Cardiac muscle cell (in vitro differentiated cells and primary cell): ENCODE measurements around the gene MACROD2. TPM values are rescaled to one million over a fixed set of nuclear protein-coding genes. Genes with fewer than 3 reads are reported as not detected.

Experiments
- DNase-seq, 2 donors: peaks; one replicate each; pipeline versions ENCODE4 v3.0.0 to v3.0.0-alpha.2; 2010 to 2017; ENCODE audit warnings: low read depth in 1 of 2, low spot score in 1 of 2
- H3K27ac ChIP-seq: fragments of 200-600 bp; sonication (generic); 2 replicates; pipeline ENCODE4 v1.5.1; 2016
- H3K27me3 ChIP-seq: fragments of 200-600 bp; sonication (generic); 2 replicates; pipeline ENCODE4 v1.6.0; 2016; ENCODE audit warnings: control low read depth
- H3K36me3 ChIP-seq: fragments of 200-600 bp; sonication (generic); 2 replicates; pipeline ENCODE4 v1.5.1; 2016; ENCODE audit warnings: control low read depth
- H3K4me1 ChIP-seq: fragments of 200-600 bp; sonication (generic); 2 replicates; pipeline ENCODE4 v1.8.1; 2017; ENCODE audit warnings: low read depth, mild to moderate bottlenecking, mixed run types
- H3K4me3 ChIP-seq: fragments of 200-600 bp; sonication (generic); 2 replicates; pipeline ENCODE4 v1.5.1; 2016; ENCODE audit warnings: mild to moderate bottlenecking
- H3K9me3 ChIP-seq: fragments of 200-600 bp; sonication (generic); 2 replicates; pipeline ENCODE4 v1.5.1; 2017; ENCODE audit warnings: low read depth, mild to moderate bottlenecking, control low read depth
- CTCF ChIP-seq: IDR thresholded peaks from 2 replicates; pipeline ENCODE4 v1.5.1; 2012; ENCODE audit warnings: low read depth, mild to moderate bottlenecking, low read length
- polyA plus RNA-seq: library from polyadenylated mRNA; unstranded; fragments of >200 nt; fragmentation: Nextera tagmentation; extraction: Ambion mirVana; gene quantifications from 2 replicates; pipeline ENCODE4 v1.2.1, GENCODE V29; 2016
- total RNA-seq: library from RNA; depleted of rRNA; stranded (reverse); fragments of >200 nt; gene quantifications from 2 replicates; pipeline ENCODE4 v1.2.3, GENCODE V29; 2016

Gene MACROD2
- total and polyA plus RNA-seq, 2 experiments from 2014 or later = 9.3 to 14.4 TPM

GRCh38 chr20:14342918-14343317, 347.6 kb downstream of the MACROD2 start:
- Histone ChIP-seq H3K36me3 (no peaks in the 10 kb centered on the region), H3K9me3 (no peaks in the 10 kb centered on the region), H3K27ac (no peak overlapping the region), H3K27me3 (no peaks in the 10 kb centered on the region), H3K4me1 (peaks cover 9% of the 10 kb centered on the region), H3K4me3 (no peak overlapping the region)
- DNase-seq = peak in 1 of 2 donors; percentile 23
- no peak for TF ChIP-seq CTCF

- no peak for DNase-seq
- Histone ChIP-seq H3K27ac (no peak overlapping the region), H3K4me3 (no peak overlapping the region)
Measured at GRCh38 chr20:14343491-14344065, 348.3 kb downstream of the MACROD2 start.

GRCh38 chr20:14344746-14345145, 349.4 kb downstream of the MACROD2 start:
- no peak for TF ChIP-seq CTCF
- Histone ChIP-seq H3K9me3 (no peaks in the 10 kb centered on the region), H3K4me3 (no peak overlapping the region), H3K36me3 (no peaks in the 10 kb centered on the region), H3K27ac (no peak overlapping the region), H3K4me1 (peaks cover 9% of the 10 kb centered on the region), H3K27me3 (no peaks in the 10 kb centered on the region)
- no peak for DNase-seq

More at GRCh38 chr20:14343491-14344065, 348.3 kb downstream of the MACROD2 start:
- no peaks in the 10 kb centered on the region for H3K9me3 ChIP-seq
- peaks cover 9% of the 10 kb centered on the region for H3K4me1 ChIP-seq
- no peak for TF ChIP-seq CTCF
- no peaks in the 10 kb centered on the region for H3K27me3 ChIP-seq
- H3K36me3 ChIP-seq = no peaks in the 10 kb centered on the region

GRCh38 chr20:14355791-14356190, 360.5 kb downstream of the MACROD2 start:
- Histone ChIP-seq H3K36me3 (no peaks in the 10 kb centered on the region), H3K9me3 (no peaks in the 10 kb centered on the region), H3K4me3 (no peak overlapping the region), H3K27ac (no peak overlapping the region), H3K27me3 (no peaks in the 10 kb centered on the region), H3K4me1 (no peaks in the 10 kb centered on the region)
- no peak for DNase-seq
- no peak for TF ChIP-seq CTCF

- no peaks in the 10 kb centered on the region for H3K36me3 ChIP-seq
- H3K4me1 ChIP-seq = no peaks in the 10 kb centered on the region
- no peak overlapping the region for H3K4me3 ChIP-seq
- H3K27me3 ChIP-seq = no peaks in the 10 kb centered on the region
- no peak overlapping the region for H3K27ac ChIP-seq
- no peak for DNase-seq
- TF ChIP-seq CTCF = no peak
- no peaks in the 10 kb centered on the region for H3K9me3 ChIP-seq
Measured at GRCh38 chr20:14360416-14360815, 365.1 kb downstream of the MACROD2 start.
